Left hindlimb (tissue), 1 donor: ENCODE results near the gene CHCHD1.
"Not testable (repeated sequence)": the region's sequence is repeated elsewhere in the genome, so short reads cannot be mapped to it uniquely, and the experiment has no call there.

Experiments used
- DNase-seq: peaks from one replicate; pipeline ENCODE4 v3.0.0-alpha.2; 2018

CHCHD1 gene

DNA sequence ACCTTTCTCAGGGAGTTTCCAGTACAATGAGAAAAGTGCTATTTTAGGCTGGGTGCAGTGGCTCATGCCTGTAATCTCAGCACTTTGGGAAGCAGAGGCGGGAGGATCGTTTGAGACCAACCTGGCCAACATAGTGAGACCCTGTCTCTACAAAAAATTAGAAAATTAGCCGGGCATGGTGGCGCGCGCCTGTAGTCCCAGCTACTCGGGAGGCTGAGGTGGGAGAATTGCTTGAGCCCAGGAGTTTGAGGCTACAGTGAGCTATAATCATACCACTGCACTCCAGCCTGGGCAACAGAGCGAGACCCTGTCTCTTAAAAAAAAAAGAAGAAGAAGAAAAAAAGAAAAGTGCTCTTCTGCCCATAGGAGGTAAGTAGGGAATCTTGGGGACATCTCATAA is 14.2 kb downstream of the CHCHD1 start:
- not testable (repeated sequence) for DNase-seq

DNA sequence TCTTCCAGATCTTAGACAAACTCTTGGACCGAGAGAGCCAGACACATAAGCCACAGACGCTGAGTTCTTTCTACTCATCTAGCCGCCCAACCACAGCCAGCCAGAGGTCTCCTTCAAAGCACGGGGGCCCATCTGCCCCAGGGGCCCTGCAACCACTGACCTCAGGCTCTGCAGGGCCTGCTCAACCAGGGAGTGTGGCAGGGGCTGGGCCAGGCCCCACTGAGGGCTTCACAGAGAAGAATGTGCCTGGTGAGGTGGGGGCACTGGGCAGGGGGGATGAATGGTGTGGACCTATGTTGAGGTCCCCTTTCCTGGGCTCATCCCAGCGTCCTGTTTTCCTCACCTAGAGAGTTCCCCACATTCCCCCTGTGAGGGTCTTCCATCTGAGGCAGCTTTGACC is 14.9 kb downstream of the CHCHD1 start:
- DNase-seq: no peak

DNA sequence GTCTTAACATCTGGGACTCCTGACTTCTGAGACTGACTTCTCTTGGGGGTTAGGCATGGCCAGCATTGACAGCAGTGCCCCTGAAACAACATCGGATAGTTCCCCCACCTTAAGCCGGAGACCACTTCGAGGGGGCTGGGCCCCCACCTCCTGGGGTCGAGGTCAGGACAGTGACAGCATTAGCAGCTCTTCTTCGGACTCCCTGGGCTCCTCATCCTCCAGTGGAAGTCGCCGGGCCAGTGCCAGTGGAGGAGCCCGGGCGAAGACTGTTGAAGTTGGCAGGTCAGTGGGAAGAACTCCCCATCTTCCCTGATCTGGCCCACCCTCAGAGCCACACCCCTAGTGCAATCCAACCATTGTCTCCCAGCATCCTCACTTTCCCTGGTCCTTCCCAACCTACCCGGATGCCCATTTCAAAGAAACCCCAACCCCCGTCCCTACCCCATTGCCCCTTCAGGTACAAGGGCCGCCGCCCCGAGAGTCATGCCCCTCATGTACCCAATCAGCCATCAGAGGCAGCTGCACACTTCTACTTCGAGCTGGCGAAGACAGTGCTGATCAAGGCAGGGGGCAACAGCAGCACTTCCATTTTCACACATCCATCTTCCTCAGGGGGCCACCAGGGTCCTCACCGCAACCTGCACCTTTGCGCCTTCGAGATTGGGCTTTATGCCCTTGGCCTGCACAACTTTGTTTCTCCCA is 15.6 kb downstream of the CHCHD1 start:
- no peak for DNase-seq

DNA sequence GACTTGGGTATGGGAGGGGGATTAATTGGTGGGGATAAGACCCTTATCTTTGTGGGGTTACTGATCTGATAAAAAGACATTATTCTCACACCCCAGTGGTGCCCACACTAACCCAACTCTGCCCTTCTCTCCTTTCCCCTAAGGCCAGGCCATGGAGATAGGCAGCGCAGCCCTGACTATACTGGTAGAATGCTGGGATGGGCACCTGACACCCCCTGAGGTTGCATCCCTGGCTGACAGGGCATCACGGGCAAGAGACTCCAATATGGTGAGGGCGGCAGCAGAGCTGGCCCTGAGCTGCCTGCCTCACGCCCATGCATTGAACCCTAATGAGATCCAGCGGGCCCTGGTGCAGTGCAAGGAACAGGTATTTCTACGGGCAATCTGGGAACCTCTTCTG is 16.2 kb downstream of the CHCHD1 start:
- no peak for DNase-seq

DNA sequence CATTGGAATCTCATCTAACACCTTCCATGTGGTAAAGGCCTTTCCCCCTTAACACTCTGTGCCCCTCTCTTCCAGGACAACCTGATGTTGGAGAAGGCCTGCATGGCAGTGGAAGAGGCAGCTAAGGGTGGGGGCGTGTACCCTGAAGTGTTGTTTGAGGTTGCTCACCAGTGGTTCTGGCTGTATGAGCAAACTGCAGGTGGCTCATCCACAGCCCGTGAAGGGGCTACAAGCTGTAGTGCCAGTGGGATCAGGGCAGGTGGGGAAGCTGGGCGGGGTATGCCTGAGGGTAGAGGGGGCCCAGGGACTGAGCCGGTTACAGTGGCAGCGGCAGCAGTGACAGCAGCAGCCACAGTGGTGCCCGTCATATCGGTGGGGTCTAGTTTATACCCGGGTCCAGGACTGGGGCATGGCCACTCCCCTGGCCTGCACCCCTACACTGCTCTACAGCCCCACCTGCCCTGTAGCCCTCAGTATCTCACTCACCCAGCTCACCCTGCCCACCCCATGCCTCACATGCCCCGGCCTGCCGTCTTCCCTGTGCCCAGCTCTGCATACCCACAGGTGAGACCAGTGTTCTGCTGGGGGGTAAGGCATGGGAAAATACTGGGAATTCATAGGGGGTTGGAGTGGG is 17.2 kb downstream of the CHCHD1 start:
- DNase-seq: no peak

DNA sequence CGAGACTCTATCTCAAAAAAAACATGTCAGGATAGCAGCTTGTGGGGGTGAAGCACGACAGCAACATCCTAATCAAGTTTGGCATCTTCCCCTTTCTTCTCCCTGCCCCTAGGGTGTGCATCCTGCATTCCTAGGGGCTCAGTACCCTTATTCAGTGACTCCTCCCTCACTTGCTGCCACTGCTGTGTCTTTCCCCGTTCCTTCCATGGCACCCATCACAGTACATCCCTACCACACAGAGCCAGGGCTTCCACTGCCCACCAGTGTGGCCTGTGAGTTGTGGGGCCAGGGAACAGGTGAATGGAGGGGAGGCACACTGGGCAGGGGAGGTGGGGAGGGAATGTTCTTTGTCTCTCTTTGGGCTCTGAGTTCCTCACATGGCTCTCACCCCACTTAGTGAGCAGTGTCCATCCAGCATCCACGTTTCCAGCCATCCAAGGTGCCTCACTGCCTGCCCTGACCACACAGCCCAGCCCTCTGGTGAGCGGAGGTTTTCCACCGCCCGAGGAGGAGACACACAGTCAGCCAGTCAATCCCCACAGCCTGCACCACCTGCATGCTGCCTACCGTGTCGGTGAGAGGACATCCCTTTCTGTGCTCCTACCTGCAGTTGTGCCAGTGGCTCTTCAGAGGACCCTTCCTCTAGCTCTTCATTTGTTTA is 18.2 kb downstream of the CHCHD1 start:
- no peak for DNase-seq

DNA sequence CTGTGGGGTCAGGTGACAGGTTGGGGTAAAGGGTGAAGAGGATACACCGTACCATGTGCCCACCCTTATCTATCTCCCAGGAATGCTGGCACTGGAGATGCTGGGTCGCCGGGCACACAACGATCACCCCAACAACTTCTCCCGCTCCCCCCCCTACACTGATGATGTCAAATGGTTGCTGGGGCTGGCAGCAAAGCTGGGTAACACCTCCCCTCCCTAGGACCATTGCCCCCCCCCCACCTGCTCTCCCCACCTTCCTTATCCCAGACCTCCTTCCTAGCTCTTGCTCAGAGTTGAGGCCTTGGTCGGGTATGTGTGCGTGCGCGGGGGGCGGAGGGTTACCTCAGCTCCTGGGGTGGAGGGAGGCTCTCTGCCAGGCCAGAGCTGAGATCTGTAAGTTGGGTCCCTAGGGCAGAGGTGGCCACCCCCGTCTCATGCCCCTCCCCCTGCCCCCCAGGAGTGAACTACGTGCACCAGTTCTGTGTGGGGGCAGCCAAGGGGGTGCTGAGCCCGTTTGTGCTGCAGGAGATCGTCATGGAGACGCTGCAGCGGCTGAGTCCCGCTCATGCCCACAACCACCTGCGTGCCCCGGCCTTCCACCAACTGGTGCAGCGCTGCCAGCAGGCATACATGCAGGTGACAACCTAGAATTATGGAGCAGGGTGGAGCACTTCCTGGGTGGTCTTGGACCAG is 18.9 kb downstream of the CHCHD1 start:
- DNase-seq: no peak

DNA sequence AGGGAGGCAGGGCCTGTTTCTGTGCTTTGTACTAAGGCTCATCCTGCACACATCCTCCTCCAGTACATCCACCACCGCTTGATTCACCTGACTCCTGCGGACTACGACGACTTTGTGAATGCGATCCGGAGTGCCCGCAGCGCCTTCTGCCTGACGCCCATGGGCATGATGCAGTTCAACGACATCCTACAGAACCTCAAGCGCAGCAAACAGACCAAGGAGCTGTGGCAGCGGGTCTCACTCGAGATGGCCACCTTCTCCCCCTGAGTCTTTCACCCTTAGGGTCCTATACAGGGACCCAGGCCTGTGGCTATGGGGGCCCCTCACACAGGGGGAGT is 19.4 kb downstream of the CHCHD1 start:
- no peak for DNase-seq

DNA sequence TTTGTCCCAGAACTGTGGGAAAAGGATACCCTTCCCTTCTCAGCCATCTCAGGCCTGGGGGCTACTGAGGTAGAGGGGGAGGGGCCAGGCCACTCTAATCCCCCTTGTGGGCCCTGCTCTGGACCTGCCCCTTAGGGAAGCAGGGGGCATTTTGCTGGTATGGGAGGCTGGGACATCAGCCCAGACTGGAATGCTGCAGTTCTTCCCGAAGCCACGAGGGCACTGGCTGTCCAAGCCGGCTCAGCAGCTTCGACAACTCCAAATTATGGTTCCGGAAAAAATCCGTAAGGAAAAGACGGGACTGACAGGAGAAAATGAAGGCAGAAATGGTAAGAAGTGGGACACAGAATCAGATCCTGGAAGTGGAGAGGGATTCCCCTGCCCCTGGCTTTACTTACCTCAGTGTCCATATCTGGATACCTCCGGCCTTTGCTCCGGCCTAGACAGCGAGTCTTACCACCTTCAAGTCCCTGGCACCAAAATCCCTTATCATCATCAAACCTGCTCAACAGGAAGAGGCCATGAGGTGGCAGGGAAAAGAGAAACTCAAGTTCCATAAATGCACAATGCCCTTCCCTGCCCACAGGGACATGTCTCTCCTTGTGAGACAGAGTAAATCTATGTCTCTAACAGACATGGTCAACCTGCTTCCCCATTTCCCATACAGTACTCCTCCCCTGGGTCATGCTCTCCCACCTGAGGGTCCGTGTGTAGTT is 20.6 kb downstream of the CHCHD1 start:
- DNase-seq: no peak

DNA sequence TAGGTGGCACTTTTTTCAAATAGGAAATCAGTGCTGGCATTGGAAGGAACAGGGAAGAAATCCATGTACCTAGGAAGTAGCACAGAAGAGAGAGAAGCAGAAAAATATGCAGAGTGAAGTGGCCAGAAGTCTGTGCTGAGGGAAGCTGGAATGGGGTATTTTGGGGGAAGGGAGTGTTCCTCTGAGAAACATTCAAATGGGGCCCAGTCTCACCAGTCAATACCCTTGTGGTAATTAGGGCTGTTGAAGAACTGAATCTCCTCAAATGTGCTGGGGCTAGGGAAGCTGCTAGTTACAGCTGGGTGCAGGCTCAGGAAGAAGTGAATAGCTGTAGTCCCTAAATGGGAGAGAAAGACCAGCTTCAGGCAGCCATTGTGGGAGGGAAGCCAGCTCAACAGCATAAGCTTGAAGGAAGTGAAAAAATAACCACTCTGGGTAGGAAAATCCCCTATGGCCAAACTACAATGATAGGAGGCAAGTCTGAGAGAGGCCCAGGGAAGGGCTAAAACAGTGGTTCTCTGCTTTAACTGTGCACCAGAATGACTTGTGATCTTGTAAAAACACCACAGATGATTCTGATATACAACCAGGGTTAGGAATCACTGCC is 21.9 kb downstream of the CHCHD1 start:
- DNase-seq: no peak

DNA sequence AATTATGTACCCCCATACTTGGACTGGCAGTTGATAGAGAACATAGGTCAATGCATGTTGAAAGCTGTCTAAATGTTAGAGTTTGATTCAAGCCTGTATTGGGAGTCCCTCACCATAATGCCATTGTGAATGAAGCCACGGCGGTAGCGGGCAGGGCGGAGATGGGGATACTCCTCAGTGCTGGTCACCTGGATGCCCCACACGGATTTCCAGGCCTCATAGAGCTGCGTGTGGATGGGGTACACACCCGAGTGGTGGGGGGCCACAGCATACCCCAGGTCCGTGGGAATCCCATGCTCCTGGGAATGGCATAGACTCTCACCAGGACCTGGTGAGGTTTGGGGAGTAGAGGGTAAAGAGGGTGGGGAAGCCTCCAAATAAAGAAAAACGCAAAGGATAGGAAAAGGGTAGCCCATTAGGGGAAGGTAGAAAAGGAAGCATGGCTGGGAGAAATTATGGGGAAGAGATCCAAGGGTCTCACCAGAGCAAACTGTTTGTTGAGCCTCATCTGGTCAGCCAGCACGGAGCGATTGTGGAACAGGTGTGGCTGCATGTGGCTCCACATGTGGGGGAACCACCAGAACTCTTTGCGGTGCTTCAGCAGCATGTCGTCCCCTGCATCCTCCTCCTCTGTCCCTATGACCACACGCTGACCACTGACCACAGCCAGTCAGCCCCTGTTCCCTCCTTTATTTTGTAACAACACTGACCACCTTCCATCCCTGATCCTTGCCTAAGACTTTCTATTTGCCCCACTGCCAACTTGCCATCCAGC is 24.5 kb downstream of the CHCHD1 start:
- DNase-seq: no peak

DNA sequence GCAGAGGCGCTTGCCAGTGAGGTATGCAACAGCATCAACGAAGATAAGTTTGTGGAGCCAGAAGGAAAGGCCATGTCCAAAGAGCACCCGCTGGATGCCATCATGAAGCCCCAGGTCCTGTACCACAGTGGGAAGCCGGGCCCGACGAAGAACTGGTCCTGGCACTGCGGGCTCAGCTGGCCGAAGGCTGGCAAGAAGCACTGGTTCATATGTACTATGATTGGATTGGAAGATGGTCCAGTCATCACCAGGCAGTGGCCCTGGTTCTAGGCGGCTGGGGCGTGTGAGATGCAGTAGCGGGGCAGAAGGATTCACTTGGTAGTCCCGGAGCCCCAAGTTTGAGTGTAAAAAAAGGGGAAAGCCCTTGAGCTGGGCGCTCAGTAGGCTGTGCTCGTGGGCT is 25.6 kb downstream of the CHCHD1 start:
- DNase-seq: no peak

DNA sequence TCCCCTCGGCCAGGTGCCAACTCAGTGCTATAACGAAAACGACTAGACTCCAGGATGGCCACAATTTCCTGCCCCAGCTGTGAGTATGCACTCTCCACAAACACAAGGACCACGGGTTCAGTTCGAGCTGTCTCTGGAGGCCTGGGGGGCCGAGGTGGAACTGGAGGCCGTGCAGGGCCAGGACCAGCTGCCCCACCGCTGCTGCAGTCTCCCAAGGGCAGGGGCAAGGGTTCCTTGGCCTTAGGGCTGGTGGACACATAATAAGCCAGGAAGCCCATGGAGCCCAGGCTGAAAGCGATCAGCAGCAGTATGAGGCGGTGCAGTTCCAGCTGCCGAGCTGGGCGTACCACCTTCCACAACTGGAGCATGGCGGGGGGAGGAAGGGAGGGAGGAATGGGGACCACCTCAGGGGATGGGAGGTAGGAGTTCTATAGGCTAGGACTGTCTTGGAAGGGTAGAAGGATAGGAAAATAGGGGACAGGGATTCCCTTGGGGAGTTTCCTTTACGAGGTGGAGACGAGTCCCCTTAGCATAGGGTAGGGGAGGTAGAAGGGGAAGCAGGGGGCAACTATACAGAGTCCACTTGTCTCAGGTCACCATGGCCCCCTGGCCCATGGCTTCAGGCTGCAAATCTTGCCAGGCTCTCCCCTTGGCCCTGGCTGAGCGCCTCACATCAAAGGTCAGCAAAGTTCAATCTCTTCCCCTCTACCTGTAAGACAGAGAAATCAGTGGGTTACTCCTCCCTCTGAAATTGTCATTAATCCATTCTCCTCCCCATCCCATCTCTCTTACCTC is 26.4 kb downstream of the CHCHD1 start:
- no peak for DNase-seq

DNA sequence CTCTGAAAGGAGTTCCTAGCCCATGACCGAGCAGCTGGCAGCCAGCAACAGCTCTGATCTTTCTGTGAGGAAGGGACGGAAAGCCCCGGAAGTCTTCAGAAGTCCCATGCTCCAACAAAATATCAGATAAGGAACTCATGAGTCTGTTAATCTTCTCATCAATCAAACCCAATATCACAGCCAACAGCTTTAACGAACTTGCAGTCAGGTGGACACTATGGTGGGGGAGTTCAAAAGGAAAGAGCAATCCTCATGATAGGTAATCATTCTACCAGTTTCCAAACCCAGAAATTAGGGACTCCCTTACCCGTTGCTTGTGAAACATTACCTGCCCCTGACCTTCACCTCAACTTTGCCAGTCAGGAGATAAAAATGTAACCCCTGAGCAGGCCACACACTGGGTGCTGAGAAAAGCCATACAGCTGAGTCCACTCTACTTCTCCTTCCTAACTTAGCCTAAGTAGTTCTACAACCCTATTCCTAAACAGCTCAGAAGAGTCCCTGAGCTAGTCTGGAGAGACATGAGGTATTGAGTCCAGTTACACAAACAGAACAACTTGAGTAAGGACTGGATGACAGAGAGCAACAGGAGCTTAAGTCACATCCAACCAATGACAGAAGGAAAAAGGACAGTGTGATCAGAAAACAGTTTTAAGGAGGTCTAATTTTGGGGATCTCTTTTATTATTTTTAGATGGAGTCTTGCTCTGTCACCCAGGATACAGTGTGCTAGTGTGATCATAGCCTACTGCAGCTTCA is 27.4 kb downstream of the CHCHD1 start:
- DNase-seq: no peak

DNA sequence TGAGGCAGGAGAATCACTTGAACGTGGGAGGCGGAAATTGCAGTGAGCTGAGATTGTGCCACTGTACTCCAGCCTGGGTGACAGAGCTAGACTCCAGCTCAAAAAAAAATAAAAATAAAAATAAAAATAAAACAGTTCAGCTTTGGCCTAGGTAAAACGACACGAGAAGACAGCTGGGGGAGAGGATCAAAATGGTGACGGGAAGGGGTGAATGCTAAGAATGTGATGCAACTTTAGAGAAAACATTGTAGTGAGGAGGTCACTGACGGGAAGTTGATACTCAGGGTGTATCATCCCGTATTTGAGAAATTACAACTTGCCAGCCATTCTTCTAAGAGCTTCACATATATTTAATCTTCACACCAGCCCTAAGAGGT is 28.5 kb downstream of the CHCHD1 start:
- DNase-seq: no peak

DNA sequence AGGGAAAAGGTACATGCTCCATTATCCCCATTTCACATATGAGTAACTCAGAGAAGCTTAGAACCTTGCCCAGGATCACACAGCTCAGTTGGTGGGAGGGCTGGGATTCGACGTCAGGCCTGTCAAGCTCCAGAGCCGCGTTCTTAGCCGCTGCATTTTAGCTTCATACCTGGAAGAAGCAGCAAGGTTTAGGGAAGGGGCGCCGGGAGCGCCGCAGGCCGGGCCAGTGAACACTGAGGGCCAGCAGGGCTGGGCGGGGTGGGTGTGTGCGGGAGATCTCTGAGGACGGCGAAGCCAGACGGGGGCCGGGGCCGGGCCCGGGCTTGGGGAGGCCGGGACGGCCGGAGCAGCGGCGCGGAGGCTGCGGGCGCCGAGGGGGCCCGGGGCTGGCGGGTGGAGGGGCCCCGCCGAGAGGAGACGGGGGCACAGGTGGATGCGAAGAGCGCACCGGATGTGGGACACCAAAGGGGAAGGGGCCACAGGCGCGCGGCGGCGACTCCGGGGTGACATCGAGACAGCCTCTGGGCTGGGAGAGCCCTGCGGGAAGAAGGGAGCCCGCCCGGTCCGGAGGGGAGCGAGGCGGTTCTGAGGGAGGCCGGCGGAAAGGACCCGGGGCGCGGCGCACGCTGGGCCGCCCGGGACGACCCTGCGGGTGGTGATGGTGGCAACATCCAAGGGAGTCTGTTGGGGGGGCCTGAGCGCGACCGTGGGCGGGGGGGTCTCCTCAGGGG is 29.1 kb downstream of the CHCHD1 start:
- no peak for DNase-seq

DNA sequence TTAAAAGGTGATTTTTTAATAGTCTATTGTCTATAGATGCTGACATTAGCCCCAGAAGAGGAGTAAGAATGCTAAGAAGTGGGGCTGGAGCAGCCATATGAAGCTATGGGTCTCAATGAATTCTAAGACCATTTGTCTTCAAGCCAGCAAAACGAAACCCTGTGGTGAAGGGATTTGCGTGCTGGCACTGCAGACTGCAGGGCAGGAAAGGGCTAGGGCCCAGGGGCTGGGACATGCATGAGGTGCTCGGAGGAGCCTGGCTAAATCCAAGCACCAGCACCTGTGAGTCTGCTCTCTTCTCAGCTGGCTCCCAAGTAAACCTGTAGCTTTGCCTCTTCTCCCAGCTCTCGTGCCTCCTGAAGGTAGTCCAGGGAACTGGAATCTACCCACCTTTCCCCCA is 30.8 kb downstream of the CHCHD1 start:
- no peak for DNase-seq

DNA sequence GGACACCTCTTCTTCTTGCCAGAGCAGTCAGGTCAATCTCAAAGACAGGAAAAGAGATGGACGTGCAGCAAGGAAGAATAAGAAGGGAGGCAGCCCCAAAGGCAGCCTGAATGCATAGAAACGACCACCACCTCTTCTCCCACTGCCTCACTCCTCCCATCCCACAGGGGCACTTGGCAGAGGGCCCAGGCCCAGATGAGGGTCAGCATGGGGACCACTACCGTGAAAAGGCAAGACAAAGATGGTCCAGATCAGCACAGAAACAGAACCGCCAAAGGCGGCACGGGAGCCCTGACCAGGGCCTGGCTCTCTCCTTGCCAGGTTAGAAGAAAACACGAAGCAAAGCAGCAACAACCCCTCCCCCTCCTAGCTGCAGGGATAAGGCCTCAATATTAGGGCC is 31.5 kb downstream of the CHCHD1 start:
- no peak for DNase-seq

DNA sequence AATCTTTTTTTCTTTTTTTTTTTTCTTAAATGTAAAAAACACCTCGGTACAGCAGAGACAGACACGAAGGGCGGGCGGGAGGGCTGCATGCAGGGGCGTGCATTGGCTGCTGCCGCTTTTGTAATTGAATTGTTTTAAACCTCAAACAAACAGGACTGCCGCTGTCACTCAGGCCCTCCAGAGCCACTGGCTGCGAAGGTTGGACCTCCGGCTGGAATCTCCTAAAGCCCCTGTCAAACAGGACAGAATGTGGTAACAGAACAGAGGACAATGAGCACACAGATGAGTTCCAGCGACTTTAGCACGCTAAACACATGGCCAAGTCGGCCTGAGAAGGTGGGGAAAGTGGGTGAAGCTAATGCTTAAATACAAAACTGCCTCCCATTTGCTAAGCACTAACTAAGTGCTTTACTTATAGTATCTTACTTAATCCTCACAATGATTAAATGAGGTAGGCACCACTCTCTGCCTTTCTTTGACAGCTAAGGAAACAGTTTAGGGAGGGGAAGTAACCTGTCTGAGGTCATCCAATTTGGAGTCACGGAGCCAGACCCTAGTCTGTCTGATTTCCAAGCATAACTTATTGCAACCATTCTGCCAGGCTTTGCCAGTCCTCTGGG is 32.5 kb downstream of the CHCHD1 start:
- no peak for DNase-seq
